ENCODE results near the gene TAPT1.
"Not testable (repeated sequence)": the region's sequence is repeated elsewhere in the genome, so short reads cannot be mapped to it uniquely, and the experiment has no call there.

The TAPT1 gene

DNA sequence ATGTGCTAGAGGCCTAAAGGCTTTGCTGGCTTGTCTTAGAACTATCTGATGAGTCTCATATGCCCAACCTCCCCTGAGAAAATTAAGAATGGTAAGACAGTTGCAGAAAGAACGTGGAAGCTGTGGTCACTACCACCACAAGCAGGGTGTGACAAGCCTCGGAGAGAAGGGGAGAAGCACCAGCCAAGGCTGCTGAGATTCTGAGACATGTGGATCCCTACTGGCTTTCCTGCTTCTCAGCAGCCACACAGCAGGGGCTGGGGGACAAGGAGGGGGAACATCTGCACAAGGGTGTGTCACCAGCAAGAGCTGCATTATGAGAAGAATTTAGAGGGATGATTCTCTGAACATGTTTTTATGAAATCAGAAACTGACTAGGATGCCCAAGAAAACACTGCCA lies 19.4 kb downstream of the TAPT1 start:
- no peak for DNase-seq

DNA sequence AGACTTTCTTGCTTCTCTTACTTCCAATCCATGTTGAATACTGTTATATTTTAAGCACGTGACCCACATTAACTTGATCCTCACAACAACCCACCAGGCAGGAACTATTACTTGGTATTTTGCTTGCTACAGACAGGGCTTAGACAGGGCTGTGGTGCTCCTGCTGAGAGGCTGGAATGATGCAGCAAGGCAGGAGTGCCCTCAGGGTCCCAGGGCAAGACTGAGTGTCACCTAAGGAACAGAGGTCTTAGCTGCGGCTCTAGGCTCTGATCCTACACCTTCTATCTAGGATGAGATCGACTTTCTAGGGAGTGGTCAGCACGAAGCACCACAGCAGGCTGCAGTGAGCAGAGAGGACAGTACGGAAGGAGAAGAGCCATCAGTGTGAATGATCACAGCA lies 20.0 kb downstream of the TAPT1 start:
- no peak for DNase-seq

DNA sequence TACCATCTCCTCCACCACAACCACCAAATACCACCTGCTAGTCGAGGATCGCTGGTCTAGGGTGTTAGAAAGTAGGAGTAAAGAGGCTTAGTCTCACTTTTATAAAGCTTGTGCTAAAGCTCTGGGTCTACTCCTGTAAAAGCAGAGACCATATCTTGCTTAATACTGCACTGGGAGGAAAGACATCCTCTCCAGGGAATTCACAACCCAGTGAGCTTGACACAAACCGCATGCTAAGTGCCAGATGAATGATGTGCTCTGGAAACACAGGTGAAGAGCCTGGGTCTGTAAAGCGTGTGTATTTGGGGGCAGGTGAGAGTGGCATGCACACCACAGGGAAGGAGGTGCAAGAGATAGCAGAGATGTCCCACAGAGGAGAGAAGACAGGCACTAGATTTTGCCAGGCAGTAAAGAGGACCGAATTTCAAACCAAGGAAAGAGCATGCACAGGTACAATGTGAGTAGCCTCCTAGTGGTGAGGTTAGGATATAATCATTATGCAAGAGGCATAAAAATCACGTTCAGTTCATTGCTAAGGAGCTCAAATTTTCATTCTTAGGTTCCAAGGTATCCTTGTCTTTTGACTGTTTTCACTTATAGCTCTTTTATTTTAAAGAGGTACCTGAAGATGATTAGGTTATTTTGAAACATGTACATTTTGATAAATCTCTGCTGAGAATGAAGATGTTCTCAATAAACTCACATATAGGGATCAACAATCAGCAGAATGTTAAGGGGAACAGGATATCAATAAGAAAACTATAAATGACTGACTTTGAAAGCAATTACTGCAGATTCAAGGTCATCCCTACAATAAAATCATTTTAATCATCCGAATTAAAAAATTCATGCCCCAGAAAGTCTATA lies 20.7 kb downstream of the TAPT1 start:
- DNase-seq = peak; percentile 50

DNA sequence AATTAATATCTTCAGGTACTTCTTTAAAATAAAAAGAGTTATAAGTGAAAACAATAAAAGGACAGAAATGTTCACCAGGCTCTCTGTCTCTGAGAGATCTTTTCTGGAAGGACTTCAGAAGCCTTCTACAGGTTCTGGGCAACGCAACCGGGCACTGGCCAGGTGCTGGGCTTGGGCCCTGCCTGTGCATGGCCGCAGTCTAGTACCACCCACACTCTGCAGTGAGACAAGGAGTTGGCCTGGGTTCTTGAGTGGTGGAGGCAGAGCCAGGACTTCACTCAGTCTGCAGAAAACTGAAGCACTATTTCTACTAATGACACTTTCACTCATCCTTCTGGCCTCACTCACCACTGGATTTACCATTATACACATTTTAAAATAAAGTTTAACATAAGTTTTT lies 21.8 kb downstream of the TAPT1 start:
- DNase-seq = no peak

DNA sequence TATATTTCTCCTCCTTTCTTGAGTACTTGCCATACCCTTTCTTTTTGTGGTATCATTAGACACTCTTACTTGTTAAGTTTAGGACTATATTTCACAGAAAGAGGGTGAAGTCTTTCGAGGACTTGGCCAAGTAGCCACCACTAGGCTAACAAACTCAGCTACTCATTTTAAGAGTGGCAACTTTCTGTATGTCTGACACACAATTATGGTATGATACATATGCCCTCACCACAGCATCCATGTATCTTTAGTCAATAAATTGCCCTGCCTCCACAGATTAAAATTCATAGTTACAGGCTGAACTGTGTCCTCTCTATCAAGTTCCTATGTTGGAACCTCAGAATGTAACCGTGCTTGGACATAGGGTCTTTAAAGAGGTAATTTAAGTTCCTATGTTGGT lies 23.2 kb downstream of the TAPT1 start:
- no peak for DNase-seq

DNA sequence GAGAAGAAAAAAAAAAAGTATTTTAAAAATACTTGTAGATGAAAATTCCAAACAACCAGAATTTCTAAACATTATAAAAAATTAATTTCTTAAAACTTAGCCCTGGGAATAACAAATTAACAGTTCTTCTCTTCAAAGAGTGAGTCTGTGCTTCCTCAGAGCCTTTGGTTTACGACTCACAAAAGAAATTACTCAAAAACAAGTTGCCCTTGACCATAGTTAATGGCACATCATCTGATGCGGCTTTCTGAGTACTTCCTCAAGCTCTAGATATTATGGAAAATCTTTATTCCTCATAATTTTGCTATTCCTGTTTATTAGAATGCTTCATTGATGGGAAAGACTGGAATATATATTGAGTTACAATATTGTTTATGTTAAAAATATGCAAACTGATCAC lies 23.7 kb downstream of the TAPT1 start:
- no peak for DNase-seq

DNA sequence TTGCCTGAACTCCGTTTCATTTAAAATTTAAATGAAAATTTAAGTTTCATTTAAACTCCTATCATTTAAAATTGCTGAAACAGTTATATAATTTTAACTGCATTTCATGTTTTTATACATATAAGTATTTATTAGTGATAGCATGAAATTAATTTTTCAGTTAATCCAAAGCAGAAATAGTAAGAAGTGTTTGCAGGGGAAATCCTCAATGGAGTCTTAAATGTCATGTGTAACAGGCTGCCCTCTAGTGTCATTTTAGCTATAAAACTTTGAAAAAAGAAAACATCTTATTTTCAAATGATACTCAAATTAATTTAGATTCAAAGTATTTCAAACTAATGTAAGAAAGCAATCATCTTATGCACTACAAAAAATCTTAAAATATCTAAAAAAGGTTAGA lies 27.2 kb downstream of the TAPT1 start:
- peak; percentile 8 for DNase-seq

DNA sequence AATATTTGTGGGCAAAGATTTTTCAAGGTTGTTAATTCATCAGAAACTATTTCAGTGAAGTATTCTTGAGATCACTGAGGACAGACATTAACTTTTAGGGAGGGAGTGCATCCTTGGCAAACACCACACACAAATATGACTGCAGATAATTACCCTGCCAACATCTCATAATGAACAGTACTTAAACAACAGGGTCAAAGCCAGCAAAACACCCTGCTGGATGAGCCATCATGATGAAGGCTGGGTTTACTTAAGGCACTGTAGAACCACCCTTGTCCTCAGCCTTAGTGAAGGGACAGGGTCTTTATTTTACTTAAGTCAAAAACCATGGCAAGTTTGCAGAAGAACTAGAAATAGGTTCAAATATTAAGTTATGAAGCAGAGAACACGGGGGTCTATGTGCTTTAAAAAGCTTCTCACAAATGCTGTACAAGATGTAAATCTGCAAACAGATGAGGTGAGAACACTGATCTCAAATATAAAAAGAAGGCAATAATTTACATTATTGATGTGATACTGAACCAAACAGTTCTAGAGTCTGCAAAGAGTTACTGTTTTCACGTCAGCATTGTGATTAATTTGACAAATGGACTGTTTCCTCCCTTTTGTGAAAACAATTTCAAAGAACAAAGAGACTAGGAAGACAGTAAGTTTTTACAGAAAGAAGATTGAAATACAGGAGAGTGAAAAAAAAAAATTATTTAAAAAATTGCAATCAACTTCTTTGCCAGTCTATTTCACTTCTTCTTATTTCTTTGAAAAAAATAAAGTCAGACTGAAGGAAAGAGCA lies 28.2 kb downstream of the TAPT1 start:
- DNase-seq = peak; percentile 8

DNA sequence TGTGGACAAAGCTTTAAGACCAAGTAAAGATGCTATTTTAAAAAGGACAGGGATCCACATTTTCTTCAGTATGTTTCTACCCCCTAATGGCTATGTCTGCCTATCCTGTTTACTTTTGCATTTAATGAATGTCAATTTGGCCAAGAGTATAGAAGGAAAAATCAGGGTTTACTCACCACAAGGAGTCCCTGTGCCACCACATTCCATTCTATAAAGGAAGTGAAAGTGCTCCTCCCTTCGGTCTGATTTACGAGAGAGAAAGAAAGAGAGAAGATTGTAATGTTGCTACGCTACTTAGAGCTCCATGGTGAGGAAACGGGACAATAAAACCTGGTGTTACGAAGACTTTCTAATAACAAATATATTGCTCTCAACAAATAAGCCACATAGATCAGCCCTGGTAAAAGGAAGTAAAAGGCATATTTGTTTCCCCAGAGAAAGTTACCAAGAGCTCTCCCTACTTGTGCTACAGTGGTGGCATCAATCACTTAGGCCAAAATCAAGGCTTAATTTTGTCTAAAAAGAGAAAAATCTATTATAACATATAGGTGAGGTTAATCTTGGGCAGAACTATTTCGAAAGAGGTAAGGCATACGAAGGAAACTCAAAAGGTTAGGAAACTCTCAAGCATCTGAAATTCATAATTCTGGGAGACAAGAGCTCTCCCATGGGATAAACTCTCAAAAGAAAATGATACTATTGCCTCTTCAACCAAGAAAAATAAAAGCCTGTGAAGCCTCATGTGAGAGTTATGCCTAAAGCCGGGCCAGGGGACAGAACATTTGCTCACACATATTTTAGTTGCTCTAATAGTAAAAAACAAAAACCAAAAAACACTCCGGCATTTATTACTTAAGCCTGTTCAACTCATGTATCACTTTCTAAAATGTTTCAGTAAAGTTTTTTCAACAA lies 29.5 kb downstream of the TAPT1 start:
- peak; percentile 42 for DNase-seq

DNA sequence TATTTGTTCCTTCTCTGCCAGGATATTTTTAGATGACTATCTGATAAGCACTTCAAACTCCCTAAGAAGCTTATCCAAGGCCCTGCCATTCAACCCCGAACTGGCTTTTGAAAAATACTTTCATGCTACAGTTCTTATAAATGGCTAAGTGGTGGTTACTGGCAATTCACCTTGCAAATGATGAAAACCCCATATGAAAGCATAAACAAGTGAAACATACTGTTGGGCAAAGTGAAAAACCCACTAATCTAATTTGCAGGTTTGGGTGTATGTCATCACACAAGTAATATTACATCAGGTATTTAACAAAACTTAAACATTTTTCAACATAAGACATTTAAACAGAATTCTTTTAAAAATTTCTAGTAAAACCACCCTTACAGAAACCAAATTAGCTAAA lies 31.1 kb downstream of the TAPT1 start:
- DNase-seq = no peak

DNA sequence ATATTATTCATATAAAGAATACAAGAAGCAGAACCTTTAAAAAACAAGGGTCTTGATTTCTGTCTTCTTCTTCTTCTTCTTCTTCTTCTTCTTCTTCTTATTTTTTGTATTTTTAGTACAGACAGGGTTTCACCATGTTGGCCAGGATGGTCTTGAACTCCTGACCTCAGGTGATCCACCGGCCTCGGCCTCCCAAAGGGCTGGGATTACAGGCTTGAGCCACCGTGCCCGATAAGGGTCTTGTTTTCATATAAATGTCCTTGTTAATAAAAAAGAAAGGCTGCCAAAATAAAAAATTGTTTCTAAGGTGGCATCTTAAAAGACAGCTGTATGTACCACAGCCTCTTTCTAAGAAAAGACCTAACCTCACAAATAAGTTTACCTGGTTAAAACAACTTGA lies 31.5 kb downstream of the TAPT1 start:
- not testable (repeated sequence) for DNase-seq

DNA sequence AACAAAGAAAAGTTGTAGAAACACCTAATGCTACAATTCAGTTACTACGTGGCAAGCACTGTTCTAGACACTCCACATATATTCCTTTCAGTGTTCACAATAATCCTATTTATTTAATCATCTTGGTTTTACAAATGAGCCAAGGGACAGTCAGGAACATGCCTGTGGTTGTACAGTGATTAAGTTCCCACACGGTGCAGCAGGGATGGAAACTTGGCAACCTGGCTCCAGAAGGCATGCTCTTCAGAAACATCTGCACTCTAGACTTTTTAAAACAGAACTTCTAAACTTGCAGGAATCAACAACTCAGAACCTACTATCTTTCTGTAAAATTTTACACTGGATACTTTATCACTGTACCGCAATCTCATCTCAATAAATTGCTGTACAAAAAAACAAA lies 32.1 kb downstream of the TAPT1 start:
- no peak for DNase-seq

DNA sequence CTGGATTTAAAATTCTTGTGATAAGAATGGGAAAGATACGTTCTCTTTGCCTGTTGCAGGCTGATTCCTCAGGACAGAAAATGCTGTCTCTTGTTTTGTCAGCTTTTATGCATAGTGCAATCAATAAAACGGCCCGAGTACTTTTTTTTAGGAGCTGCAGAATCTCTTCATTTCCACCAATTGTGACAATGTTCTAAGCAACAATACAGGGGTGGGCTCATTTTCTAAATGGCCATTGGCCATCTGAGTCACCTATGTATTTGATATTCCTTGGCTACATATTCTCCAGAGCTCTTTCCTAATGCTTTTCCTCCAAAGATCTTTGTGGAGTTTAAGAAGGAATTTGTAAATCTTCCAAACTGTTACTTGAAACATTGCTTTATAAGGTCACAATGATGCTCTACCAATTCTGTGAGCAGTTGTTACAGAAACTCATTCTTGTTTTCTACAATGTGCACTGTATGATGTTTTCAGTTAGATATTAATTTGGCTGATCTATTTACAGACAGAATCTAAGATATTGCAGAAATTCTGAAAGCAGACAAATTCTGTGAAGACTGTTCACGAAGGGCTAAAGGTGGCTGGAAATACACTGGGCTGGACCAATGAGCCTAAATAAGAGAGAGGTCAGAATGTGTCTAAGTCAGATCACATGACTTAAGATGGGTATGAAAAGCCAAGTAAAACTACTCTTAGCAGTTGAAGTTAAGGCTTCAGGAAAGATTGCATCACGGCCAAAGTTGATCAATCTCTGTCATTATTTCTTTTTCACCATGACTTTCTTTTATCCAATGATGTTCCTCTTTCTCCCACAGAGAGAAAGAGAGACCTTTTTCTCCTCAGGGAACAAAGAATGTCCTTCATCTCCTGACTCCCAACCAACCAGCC lies 33.4 kb downstream of the TAPT1 start:
- no peak for DNase-seq

DNA sequence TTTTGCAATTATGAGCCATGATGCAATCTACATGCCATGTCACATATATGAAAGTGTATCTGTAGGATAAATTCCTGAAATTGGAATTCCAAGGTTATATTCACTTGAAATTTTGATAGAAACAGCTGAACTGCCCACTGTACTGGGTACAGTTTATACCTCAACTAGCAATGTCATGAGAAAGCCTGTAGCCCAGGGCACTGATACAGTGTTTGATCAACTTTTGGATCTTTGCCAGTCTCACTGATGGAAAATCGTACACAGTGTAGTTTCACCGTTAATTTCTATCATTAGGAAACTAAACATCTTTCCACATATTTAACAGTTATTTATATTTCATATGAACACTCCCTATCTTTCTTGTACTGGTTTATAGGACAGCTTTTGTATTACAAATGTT lies 34.2 kb downstream of the TAPT1 start:
- no peak for DNase-seq

DNA sequence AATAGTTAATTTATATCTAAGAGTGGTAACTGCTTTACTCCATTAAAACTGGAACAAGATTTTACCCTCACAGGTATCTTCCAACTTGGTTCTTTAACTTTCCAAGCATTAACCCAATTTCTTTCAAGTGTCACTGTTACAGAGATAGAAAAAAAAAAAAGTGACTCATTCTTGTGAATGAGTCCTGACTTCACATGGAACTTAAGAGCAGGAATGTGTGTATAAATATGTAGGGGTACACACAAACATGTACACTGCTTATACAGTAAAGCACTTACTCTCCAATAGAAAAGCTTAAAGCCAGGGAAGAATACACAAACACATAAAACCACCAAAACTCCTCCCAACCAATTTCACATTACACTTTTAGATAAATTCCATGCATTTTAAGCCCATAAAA lies 38.8 kb downstream of the TAPT1 start:
- no peak for DNase-seq

DNA sequence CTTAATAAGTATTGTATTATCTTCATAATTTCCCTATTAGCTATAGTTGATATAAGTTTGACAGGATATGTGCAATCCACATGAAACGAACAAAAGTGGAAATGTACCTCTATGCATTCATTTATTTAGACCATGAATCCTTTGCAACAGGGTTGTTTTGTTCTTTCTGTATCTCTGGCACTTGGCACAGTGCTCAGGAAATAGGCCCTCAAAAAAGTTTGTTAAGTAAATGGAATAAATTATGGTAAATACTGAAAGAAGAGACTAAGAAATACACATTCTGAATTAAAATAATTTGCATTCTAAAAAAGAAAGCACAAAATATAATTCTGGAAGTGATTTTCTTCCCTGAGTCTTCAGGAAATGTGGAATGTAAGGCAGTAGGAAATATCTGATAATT lies 39.3 kb downstream of the TAPT1 start:
- no peak for DNase-seq

DNA sequence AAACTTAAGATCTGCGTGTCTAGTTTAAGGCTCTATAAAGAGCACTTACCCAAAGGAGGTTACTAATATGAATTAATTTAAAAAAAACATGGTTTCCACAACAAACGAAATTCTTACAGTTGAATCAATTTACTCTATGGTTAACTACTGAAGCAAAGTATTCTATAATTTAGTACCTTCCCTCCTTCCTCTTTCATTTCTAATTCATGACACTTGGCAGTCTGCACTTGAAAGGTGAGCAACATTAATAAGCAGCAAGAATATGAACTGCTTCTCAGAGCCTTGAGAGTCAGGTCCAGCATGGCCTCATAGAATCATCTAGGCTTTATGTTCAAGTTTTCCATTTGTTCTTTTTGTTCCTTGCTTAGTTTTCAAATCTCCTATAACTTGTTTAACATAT lies 42.7 kb downstream of the TAPT1 start:
- no peak for DNase-seq

DNA sequence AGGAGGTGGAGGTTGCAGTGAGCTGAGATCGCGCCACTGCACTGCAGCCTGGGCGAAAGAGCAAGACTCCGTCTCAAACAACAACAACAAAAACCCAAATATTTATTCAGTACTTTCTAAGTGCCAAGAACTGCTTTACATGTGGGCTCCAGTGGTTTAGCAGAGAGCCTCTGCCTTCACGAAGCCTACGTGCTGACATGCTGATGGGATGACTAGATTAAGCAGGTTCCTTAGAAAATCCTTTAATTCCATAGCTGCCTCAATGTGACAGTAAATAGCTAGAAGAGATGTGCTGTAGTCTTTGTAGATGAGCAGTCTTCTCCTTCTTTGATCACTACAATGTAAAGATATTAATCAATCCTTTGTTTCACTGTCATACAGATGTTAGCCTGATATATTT lies 49.6 kb downstream of the TAPT1 start:
- DNase-seq = no peak

DNA sequence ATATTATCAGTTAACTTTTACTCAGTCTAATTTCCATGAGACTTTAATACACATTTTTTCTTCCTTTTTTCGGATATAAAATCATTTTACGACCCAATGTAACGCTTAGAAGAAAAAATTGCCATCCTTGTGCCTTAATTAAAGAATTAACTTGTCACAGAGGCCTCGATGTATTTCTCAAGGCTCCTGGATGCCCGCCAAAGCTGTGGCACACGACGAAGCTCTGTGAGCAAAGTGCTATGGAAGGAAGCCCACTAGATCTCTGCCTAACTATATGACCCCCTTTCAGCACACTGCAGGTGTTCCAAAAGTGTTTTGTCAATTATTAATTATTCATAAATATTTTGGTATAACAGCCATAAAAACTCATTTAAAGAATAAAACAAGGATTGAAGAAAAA lies 54.4 kb downstream of the TAPT1 start:
- no peak for DNase-seq

DNA sequence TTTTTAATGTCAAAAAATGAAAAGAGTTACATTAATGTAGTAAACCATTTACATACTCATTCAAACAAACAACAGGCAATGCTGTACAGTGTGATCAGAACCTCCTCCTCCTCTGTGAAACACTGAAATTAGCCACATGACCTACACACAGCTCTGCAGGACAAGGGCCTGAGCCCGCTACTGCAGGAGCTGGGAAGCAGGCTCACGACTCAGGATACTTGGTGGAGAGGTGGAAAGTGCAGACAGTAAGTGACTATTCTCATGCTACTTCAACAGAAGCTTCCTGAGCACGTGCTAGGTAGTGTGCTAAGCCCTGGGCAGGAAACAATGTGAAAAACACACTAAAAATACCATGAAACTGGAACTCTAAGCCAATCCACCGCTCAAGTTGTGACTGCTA lies 56.8 kb downstream of the TAPT1 start:
- DNase-seq = no peak

DNA sequence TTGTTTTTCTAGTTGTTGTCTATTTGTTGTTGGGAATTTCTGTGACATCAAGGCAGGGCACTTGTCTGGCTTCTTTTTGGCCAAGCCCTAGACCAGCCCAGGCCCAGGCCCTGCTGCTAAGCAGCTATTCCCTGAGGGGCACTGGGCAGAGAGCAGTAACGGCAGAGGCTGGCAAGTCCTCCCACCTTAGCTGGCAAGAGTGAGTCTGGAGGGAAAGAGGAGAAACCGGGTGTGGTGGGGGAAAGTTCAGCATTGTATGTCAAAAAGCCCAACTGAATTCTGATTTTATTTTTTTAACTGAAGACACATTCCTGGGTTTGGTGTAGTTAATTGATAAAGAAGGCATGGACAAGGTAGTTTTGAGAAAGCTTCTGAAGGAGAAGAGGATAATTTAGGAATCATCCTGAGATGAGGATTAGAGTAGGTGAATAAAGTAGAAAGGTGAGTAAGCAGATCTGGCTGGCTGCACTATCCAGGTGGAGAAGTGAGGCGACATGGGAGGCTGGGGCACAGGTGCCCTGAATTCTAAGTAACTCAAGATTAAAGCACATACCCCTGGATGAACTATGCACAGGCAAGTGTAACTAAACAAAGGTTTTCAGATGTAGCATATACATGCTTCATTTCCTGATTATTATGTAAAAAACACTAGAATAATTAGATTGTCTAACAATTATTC lies 57.4 kb downstream of the TAPT1 start:
- no peak for DNase-seq

DNA sequence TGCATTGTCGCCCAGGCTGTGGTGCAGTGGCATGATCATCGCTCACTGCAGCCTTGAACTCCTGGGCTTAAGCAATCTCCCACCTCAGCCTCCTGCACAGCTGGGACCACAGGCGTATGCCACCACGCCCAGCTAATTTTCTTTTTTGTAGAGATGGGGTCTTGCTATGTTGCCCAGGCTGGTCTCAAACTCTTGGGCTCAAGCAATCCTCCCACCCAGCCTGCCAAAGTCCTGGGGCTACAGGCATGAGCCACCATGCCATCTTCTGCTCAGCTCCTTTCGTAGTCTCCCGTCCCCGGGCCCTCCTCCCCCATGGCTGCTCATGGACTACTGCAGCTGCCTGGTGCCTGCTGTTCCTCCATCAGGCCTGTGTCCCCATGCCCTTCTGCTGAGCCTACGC lies 58.1 kb downstream of the TAPT1 start:
- DNase-seq = no peak

Data from NCI-H510A treated with DMSO at 0.1 percent for 48 hours (cell line).